G401 (cell line): Measurements from ENCODE around the gene WDHD1. TPM values are rescaled to one million over a fixed set of nuclear protein-coding genes. Genes with fewer than 3 reads are reported as not detected.
"Not testable (repeated sequence)": the region's sequence is repeated elsewhere in the genome, so short reads cannot be mapped to it uniquely, and the experiment has no call there.

Source experiments
- DNase-seq: peaks from one replicate; pipeline ENCODE4 v3.0.0-alpha.2; 2015; ENCODE audit warnings: low spot score
- in situ Hi-C: cut with HindIII; loops from 2 replicates; pipeline ENCODE4 v1.10.0; 2016; ENCODE audit warnings: low sequenced_read_pairs, mixed read lengths
- total RNA-seq: library from RNA; depleted of rRNA; stranded (reverse); fragments of >200 nt; shearing (Covaris generic); gene quantifications from 2 replicates; pipeline ENCODE4 v1.2.3, GENCODE V29; 2014; rRNA removed

Gene WDHD1, protein sequence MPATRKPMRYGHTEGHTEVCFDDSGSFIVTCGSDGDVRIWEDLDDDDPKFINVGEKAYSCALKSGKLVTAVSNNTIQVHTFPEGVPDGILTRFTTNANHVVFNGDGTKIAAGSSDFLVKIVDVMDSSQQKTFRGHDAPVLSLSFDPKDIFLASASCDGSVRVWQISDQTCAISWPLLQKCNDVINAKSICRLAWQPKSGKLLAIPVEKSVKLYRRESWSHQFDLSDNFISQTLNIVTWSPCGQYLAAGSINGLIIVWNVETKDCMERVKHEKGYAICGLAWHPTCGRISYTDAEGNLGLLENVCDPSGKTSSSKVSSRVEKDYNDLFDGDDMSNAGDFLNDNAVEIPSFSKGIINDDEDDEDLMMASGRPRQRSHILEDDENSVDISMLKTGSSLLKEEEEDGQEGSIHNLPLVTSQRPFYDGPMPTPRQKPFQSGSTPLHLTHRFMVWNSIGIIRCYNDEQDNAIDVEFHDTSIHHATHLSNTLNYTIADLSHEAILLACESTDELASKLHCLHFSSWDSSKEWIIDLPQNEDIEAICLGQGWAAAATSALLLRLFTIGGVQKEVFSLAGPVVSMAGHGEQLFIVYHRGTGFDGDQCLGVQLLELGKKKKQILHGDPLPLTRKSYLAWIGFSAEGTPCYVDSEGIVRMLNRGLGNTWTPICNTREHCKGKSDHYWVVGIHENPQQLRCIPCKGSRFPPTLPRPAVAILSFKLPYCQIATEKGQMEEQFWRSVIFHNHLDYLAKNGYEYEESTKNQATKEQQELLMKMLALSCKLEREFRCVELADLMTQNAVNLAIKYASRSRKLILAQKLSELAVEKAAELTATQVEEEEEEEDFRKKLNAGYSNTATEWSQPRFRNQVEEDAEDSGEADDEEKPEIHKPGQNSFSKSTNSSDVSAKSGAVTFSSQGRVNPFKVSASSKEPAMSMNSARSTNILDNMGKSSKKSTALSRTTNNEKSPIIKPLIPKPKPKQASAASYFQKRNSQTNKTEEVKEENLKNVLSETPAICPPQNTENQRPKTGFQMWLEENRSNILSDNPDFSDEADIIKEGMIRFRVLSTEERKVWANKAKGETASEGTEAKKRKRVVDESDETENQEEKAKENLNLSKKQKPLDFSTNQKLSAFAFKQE
- 14.8 and 20.7 TPM in 2 replicates for total RNA-seq

GRCh38 chr14:55026793-55027561 is at the start of gene WDHD1, which contains the start of gene SOCS4:
Gene WDHD1, minus strand, starts transcription at chr14:55027099. Its CDS starts 312 bp downstream, at chr14:55026787.
Gene SOCS4, plus strand, starts transcription at chr14:55027236. Its CDS starts 15,806 bp downstream, at chr14:55043042.
- DNase-seq, result peak; percentile 92
- in situ Hi-C loops, result no loop called here

DNA sequence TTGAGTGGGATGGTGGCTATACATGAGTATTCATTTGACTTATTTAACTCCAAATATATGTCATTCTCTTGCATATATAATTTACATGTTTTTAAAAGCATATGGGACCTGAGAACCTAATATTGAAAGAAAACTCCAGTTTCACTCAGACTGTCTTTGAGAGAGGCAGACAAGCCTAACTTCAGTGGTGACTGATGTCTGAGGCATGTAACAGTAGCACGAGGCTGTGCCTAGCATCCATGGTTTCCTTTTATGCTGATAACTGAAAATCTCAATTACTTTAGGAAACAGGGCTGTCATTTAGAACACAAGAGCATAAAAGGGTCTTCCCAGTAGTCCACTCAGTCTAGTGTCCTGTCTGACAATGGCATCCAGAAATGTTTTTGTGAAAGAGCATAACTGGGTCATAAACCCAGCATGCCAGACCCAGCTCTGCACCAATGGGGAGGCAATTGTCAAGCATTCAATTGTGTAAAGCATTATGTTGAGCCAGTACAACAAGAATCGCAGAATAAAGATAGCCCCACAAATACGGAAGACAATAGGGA is 48.8 kb upstream of the WDHD1 start:
- in situ Hi-C loops, result no loop called here
- no peak for DNase-seq

GRCh38 chr14:55074662-55075061 is 47.8 kb upstream of the WDHD1 start:
- in situ Hi-C loops, result no loop called here
- DNase-seq, result no peak

- in situ Hi-C loops, result no loop called here
- no peak for DNase-seq
Observed at GRCh38 chr14:55073856-55074255, 47.0 kb upstream of the WDHD1 start.

- in situ Hi-C loops, result no loop called here
- peak; percentile 79 for DNase-seq
Observed at GRCh38 chr14:55071870-55072640, 45.2 kb upstream of the WDHD1 start.

- no peak for DNase-seq
- in situ Hi-C loops, result no loop called here
Observed at GRCh38 chr14:55070981-55071411, 44.1 kb upstream of the WDHD1 start.

GRCh38 chr14:55066223-55066622 is 39.3 kb upstream of the WDHD1 start:
- in situ Hi-C loops, result no loop called here
- DNase-seq, result no peak

DNA sequence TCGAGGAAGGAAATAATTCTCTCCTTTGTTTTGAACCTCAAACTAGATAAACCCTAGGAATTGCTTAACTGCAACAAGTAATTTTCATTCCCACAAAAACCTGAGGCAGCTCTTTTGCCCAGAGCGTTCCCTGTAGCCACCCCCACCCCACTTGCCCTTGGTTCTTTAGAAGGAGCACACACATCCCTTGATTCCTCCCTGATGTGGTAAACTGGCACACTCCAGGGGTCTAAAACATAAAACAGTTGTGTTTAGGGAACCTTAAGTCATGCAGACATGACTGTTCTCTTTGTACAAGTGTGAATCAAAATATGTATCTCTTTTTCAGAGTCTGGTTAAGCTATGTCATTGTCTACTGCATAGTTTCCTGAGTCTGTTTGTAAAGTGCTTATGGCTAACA is 38.5 kb upstream of the WDHD1 start:
- no peak for DNase-seq
- in situ Hi-C loops, result no loop called here

GRCh38 chr14:55064896-55065295 is 38.0 kb upstream of the WDHD1 start:
- DNase-seq, in situ Hi-C loops: not testable (repeated sequence)

- peak; percentile 89 for DNase-seq
- in situ Hi-C loops, result no loop called here
Observed at GRCh38 chr14:55062517-55063351, 35.8 kb upstream of the WDHD1 start.

- DNase-seq, result no peak
- in situ Hi-C loops, result no loop called here
Observed at GRCh38 chr14:55059333-55059732, 32.4 kb upstream of the WDHD1 start.

GRCh38 chr14:55057919-55058318 is 31.0 kb upstream of the WDHD1 start:
- peak; percentile 57 for DNase-seq
- in situ Hi-C loops, result no loop called here

GRCh38 chr14:55054098-55054497 is 27.2 kb upstream of the WDHD1 start:
- DNase-seq, result no peak
- in situ Hi-C loops, result no loop called here

DNA sequence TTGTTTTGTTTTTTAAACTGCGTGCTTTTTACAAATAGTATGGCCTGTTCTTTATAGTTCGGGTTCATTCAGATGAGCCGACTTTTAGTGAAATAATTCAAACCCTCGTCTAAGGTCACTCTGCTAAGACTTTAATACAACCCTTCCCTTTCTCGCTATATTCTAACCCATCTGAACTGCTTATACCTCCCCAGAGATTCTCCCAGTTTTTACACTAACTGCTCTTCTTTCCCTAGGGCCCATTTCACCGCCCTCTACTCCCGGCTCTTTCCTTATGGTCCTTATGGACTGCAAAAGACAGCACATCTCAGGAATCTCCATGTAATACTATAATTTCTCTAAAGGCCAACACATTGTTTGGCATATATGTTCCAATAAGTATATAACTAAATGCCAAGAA is 26.6 kb upstream of the WDHD1 start:
- in situ Hi-C loops, result no loop called here
- no peak for DNase-seq

DNA sequence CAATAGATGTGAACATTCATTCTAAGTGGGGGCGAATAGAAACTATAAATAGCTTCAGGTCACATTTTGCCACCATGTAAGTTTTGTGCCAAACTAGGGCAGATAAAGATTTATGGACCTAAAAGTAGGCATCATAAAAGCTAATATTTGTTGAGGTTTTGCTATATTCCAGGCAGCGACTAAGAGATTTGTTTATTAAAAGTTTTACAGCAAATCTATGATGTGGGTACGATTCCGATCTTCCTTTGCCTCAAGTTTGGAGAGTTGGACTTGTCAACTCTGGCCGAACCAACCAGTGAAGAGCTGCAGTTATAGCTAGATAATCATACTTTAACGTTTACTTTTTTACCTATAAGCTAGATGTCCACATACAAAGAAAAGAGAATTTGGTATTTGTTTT is 26.1 kb upstream of the WDHD1 start:
- DNase-seq, result no peak
- in situ Hi-C loops, result no loop called here

DNA sequence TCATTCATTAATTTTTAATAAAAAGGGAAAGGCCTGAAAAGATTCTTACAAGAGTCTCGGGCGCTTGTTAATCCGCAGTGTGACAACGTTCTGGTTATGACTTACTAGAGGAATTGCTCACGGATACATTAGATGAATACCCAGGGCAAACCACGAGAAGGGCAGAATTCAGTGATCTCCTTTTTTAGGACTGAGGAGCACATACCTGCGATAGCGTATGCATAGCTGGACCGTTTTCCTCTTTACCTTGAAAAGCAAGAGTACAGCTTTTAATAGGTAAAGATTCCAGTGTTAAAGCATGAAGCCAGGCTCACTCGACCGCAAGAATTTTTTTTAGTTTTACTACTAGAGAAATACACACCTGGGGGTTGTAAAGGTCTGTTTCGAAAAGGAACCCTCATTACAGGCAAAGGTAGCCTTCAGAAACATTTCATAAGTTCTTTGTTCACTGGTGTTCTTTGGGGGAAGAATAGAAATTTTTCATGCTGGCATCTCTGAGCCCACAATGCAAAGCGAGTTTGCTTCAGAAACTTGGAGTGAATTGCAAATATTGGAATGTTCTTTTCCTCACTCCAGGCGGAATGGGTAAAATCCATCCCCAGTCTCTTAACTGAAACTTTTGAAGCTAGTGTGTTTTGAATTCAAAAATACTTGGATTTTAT is 25.5 kb upstream of the WDHD1 start:
- in situ Hi-C loops, result no loop called here
- peak; percentile 55 for DNase-seq
